Stomach (tissue), 4 donors: ENCODE measurements around the gene CACNA1E.

Experiments
- CTCF ChIP-seq, 7 experiments: fragments of 450-650 bp in 4 of 7; fragments of 200-600 bp in 3 of 7; sonication (generic) in 3 of 7; IDR thresholded peaks; one replicate each; pipeline ENCODE4 v1.5.1; 2016 to 2019; ENCODE audit warnings: antibody characterized with exemption in 7 of 7, control low read depth in 2 of 7, mild to moderate bottlenecking in 1 of 7
- EP300 ChIP-seq: sonication (generic); formaldehyde crosslinking; IDR thresholded peaks from one replicate; pipeline ENCODE4 v1.6.1; 2017; ENCODE audit warnings: antibody characterized with exemption
- POLR2A ChIP-seq, 4 donors: fragments of 450-650 bp; IDR thresholded peaks; one replicate each; pipeline ENCODE4 v1.6.1; 2016; ENCODE audit warnings: antibody characterized with exemption in 4 of 4, control low read depth in 2 of 4, mild to moderate bottlenecking in 1 of 4, moderate library complexity in 1 of 4
- POLR2AphosphoS5 ChIP-seq, 3 donors: sonication (generic); formaldehyde crosslinking; IDR thresholded peaks; one replicate each; pipeline ENCODE4 v1.6.1; 2016; ENCODE audit warnings: antibody characterized with exemption in 3 of 3

DNA sequence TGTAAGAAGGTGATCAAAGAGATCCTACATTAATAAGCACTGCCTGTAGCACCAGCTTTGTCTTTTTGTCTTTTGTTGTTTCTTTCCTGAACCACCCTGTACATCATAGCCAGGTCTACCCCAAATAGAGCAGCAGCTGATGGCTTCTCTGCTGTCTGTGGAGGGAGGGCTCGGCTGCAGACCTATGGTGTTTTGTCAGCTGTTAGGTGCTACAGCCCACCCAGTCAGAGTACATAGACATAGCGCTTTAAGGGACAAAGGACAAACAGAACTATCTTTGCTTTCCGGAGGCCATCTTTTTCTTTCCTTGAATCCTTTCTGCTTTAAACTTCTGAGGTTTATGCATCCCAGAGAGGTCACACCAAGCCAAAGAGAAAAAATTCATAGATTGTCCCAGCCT, 320.1 kb downstream of the CACNA1E start:
- TF ChIP-seq CTCF (IDR thresholded peaks at IDR 0.05) (no peak), POLR2AphosphoS5 (IDR thresholded peaks at IDR 0.05) (no peak), EP300 (no peak), POLR2A (IDR thresholded peaks at IDR 0.05) (no peak)
